Islet precursor cell (in vitro differentiated cells): Measurements from ENCODE around the gene FBXL7.

Source experiments
- DNase-seq: peaks from one replicate; pipeline ENCODE4 v3.0.0-alpha.2; 2018

The FBXL7 gene

GRCh38 chr5:15966651-15967050, 466.7 kb downstream of the FBXL7 start:
- no peak for DNase-seq

- DNase-seq: no peak
Observed at GRCh38 chr5:15968993-15969392, 469.0 kb downstream of the FBXL7 start.

GRCh38 chr5:15977851-15978250, 477.9 kb downstream of the FBXL7 start:
- DNase-seq: no peak

GRCh38 chr5:15980835-15981234, 480.9 kb downstream of the FBXL7 start:
- DNase-seq: no peak

- no peak for DNase-seq
Observed at GRCh38 chr5:15983392-15983791, 483.4 kb downstream of the FBXL7 start.
